NCI-H2196 (cell line): Measurements from ENCODE around the gene NSMCE1.

ENCODE experiments used
- DNase-seq: peaks from one replicate; lab custom pipeline; 2025; ENCODE audit not compliant: unreplicated experiment; lab: John Stamatoyannopoulos, UW

Gene NSMCE1

DNA sequence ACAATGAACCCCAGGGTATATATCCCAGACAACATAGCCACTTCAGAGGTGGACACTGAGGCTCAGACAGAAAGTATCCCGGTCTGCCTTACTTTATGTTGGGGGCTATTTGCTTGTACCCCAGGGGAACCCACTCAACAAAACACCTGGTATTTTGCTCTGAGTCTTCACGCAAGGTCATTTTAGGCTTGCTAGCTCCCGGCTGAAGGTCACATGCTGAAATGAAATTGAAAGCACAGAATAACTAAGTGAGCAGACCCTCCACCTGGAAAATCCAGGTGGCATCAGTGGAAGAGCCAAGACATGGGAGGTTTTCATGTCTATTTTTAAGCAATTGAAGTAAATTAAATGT is 69.4 kb downstream of the NSMCE1 start:
- no peak for DNase-seq

DNA sequence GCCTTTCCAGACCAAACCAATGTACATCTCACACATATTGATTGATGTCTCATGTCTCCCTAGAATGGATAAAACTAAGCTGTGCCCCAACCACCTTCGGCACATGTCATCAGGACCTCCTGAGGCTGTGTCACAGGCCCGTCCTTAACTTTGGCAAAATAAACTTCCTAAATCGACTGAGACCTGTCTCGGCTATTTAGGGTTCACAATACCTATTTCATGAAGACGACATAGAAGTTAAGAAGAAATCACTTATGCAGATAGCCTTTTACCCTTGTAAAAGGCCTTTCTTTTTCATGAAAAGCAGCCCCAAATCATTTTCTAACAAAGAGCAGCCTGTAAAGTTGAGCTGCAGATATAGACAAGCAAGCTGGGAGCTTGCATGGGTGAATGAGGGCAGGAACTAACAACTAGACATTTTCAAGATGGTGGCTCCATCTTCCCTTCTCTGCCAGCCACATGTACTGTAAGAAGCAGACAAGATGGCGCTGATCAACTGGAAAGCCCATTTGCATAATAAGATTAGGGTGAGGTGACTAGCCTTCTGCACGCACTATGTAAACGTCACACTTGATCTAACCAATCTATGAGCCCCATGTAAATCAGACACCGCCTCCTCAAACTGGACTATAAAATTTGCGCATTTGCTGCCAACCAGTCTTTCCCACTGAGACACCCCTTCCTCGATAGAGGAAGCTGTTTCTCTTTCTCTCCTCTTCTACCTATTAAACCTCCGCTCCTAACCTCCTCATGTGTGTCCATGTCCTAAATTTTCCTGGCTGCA is 69.9 kb downstream of the NSMCE1 start:
- no peak for DNase-seq

DNA sequence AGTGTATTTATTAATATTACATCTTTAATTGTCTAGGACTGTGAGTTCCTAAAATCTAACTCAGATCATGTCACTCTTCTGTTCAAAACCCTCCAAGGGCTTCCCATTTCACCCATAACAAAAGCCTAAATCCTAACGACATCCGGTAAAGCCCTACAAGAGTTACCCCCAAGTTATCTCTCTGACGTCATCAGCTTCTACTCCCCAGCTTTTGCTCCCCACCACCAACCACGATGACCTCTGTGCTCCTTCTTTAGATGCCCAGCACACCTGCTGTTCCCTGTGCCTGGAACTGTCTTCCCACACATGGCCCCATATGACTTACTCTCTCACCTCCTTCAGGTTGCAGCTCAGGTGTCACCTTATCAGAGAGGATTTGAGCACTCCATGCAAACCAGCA is 71.6 kb downstream of the NSMCE1 start:
- DNase-seq: no peak

DNA sequence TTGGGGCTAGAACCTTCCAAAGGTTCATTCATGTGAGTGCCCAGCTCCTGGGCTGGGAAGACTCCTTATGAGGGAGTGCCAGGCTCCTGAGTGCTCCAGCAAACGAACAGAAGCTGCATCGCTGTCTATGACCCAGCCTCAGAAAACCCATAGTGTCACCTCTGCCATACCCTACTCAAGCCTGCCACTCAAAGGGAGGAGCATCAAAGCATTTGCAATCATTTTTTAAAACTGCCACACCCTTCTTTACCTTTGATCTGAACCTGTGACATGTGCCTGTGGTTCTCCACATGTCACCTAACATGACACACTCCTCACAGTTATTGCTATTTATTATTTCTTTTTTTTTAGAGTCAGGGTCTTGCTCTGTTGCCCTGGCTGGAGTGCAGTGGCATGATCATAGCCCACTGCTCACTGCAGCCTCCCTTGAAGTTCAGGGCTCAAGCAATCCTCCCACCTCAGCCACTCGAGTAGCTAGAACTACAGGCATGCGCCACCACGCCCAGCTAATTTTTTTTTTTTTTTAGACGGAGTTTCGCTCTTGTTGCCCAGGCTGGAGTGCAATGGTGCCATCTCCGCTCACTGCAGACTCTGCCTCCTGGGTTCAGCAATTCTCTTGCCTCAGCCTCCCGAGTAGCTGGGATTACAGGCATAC is 72.5 kb downstream of the NSMCE1 start:
- no peak for DNase-seq

DNA sequence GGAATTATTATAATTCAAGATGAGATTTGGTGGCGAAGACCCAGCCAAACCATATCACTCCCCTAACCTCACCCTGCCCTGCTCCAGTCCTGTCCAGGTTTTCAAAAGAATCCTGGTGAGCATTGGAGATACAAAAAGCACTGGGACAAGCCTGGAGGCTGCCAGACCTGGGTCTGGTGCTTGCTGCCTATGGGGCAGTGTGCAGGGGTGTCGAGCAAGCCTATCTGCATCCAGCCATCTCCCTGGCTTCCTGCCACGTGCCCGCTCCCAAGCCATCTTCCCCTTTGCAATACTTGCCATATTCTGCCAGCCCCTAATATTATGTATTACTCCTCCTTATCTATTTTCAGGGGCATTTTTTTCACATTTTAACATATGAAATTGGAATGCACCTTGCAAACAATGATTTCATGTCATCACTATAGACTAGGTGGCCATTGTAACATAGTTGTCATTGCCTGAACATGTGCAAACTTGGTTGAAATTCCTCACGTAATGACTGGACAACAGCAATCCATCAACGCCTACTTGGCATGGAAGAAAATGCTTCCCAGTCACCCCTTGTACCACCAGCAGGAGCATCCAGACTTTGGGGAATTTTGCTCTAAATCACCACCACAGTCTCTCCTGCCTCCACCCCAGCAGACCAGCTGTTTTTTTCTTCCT is 73.4 kb downstream of the NSMCE1 start:
- DNase-seq: no peak

DNA sequence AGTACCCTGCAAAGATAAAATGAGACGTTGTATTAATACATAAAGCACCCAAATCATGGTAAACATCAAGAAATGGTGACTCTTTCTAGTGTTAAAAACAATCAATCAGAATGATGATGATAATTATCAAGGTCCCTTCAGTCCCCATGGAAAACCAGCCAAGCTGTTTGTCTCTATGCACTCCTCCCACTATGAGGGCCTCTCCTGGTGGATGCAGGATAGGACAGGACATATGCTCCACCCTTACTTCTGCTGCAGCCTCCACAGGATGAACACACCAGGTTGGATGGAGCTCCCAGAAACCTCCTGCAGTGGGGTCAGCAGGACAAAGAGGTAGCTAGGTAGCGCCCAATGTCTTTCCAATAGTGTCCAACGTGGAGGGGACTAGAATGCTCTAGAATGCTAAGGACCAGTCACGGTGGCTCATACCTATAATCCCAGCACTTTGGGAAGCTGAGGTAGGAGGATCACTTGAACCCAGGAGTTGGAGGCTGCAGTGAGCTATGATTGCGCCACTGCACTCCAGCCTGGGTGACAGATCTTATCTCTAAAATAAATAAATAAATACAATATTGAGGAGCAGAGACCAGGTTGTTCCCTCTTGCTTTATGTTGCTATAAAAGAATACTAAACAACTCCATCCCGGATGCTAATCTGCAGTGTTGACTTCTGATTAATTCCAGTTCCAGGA is 75.1 kb downstream of the NSMCE1 start:
- DNase-seq: no peak

DNA sequence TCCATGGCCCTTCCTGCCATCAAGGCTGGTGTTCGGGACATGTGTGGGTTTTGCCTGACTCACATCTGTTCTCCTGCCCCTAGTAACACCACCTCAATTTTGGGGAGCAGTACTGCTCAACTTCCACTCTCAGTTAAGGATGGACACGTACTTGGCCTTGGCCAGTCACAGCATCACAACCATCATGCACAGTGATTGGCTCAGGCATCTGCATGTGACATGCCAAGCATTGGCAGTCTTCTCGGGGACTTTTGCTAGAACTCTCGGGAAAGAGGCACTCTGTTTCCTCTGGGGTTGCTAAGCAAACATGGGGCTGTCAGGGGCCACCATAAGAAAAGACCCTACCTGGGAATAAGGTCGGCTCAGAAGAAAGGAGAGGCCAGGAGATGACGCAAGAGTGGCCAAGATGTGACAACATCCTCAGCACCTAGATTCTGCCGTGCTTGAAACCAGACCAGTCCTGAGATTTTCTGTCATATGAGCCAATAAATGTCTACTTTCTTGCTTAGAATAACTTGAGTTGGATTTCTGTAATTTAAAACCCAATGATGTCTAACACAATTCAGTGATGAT is 77.1 kb downstream of the NSMCE1 start:
- DNase-seq: no peak

DNA sequence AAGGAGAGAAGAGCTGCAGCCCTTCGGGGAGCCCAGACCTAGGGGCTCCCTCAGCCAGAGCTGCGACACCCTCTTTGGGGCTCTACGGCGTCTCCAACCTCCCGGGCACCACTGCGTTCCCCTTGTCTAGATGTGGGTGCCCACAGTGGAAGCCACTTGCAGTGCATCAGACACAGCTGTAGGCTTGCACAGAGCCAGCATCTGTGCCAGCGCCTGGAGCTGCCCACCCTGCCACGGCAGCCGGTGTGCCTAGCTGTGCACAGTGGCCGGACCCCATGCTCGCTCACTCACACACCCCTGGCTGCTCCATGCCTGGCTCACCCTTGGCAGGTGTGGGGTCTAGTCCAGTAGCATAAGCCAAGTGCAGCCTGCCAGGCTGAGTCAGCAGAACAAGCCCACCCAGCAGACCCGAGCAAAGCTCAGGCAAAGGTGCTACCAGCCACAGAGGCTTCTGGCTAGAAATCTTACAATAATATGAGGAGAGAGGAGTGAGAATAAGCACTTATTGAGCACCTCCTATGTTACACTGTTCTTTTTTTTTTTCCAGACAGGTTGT is 78.2 kb downstream of the NSMCE1 start:
- DNase-seq: no peak

DNA sequence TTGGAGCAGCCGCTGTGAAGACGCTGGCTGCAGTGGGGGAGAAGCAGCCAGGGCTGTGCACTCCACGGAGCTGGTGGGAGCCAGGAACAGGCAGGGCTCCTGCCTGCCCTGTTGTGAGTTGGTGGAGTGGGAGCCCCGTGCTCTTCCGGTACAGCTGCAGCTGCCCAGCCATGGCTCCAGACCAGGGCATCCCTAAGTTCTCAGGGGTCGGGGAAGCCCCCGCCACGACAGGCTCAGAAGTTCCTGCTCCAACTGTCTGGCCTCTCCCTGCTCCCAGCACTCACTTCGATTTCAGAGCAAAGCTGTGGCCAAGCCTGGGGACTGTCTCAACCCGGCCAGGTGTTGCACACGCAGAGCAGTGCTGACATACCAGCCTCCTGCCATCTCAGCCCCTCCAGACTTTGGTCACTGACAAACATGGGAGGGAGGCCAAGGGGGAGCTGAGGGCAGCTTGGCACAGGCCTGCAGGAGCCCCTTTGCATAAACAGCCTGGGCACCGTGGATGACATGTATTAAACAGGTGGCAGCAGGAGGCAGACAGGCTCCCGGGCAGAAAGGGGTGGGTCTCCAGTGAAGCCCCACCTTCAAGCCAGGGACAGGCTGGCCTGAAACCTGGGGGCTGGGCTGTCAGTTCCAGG is 79.1 kb downstream of the NSMCE1 start:
- DNase-seq: no peak

DNA sequence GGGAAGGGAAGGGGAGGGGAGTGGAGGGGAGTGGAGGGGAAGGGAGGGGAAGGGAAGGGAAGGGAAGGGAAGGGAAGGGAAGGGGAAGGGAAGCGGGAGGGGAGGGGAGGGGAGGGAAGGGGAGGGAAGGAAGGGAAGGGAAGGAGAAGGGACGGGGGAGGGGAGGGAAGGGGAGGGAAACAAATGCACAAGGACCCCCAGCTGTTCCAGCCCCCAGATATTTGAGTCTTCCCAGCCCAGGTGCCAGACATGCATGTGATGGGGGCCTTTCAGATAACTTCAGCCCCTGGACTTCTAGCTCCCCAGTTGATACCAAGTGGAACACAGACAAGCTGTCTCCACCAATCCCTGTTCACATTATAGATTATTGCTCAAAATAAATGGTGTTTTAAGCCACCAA is 79.9 kb downstream of the NSMCE1 start:
- no peak for DNase-seq

DNA sequence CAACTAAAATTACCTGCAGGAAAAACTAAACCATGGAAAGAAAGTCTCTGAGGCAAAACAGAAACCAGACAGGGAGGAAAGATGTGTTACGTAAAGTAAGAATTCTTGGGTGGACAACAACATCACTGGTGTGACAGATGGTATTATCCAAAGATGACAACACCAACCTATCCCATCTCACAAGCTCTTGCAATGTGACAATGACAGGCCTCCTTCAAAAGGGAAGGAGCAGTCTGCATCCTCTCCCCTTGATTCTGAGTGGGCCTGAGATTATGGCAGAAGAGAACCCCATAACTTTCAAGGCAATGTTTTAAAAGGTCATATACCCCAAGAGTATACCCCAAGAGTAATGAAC is 82.8 kb downstream of the NSMCE1 start:
- DNase-seq: no peak

DNA sequence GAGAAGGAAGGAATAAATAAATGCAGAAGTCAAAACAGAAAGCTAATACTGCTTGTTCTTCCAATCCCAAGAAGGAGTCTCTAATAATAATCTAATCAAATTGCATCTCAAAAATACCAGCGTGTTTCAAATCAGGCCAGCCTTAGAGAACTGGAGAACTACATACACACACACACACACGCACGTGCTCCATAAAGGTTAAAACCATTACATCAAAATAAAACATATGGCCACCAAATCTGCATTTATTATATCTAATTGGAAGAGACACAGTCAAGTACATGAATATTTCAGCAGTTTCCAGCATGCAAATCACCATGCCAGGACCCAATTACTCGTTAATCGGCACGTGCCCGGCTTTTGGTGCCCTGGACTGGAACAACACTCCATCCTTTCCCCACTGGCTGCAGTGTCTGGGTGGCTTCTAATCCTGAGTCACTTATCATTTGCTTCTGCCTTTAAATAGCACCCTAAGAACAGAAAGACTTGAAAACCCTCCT is 85.6 kb downstream of the NSMCE1 start:
- DNase-seq: no peak

DNA sequence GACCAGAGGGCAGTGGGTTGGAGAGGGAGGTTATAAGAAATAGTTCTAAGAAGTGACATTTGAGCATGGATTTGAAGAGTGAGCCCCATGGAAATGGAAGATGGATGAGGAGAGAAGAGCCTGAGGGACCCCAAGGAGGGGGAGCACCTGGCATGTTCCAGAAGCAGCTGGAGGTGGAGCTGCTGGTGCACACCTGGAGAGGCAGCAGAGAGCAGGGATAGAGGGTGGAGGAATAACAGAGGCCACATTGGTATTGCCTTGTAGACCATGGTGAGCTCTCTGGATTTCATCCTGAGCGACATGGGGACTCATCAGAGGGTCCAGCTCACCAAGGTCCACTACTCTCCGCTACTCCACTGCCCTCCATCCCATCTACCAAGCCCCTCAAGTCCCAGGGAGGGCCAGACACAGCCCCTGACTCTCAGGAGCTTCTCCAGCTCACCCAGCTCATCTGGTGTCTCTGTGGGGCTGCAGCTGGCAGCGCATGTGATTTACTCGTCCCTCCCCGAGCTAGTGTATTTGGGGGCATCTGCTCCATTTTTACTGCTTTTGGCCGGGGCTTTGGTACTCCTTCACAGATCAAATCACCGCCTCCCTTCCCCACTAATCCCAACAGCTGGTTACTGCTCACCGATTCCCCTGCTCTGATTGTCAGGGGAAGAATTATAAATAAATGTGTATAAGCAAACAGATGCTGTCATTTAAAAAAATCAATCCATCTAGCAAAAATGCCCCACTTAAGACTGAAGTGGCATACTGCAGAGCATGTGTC is 87.4 kb downstream of the NSMCE1 start:
- DNase-seq: no peak

DNA sequence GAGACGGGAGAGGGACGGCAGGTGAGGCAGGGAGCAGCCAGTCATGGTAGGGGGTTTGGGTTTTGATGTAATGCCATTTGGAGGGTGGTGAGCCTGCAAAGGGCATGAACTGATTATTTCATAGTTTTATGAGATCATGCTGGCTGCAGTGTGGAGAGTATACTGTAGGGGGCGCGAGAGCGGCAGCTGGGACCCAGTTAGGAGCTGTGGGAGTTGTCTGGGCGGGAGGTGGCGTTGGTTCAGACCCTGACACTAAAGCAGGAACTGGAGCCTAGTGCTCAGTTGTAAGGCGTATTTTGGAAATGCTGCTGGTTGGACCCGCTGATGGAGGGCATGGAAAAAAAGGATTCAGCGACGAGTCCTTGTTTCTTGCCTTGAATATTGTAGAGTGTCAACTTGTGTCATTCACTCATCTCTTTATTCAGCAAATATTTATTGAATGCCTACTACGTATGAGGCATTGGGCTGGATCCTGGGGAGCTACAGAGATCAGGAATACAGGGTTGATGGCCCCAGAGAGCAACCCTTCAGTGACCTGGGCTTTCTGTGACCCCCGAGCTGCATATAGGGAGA is 89.0 kb downstream of the NSMCE1 start:
- peak; percentile 32 for DNase-seq

DNA sequence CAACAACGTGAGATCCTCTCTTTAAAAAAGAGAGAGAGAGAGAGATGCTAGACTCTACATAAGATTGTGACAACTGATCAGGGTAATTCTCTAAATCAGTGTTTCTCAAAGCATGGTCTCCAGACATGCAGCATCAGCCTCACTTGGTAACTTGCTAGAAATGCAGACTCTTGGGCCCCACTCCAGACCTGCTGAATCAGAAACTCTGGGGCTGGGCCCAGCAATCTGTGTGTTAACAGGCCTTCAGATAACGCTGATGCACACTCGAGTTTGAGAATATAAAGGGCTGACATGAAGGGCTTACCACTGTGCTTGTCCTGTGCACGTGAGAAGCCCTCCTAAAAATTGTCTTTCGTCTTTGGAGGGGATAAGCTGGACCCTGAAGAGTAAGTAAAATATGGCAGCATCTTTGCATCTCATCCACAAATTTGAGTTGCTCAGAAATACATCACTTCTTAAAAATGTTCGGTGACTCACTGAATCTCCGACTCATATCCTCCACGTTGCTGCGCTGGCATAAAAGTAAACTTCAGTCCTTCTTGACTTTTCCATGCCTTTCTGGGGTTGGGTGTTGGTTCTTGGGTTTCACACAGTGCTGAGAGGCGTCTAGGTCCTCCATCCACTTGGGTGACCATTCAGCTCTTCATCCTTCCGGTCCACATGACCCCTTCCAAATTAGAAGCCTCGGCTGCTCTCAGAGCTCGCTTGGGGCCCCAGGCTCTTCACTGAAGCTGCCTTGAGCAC is 91.4 kb downstream of the NSMCE1 start:
- no peak for DNase-seq

DNA sequence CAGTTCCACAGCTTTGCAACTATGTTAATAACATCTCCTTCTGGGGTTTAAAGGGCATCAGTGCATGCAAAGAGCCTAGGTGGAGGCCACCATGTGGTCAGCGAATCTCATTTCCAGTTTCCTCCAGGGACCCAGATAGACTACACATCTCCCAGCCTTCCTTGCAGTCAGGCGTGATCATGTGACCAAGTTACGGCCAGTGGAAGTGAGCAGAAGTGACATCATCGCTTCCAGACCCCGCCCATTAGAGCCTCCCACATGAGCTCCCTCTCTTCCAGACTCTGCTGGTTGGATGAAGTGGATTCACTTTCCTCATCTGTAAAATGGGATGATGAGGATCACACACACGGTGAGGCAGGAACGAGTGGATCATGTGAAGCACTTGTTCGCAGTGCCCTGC is 92.7 kb downstream of the NSMCE1 start:
- DNase-seq: peak; percentile 17
